T1000 (cell line): ENCODE results near the gene MRRF.

ENCODE experiments used
- DNase-seq: peaks from one replicate; lab custom pipeline; 2025; ENCODE audit warnings: mixed read lengths; lab: John Stamatoyannopoulos, UW

Gene MRRF

GRCh38 chr9:122228568-122229484 is 35.9 kb upstream of the MRRF start, which contains the start of gene LHX6:
LHX6 (minus strand) TSS chr9:122228957; CDS start chr9:122228740, 217 bp downstream.
- DNase-seq, result peak; percentile 38

DNA sequence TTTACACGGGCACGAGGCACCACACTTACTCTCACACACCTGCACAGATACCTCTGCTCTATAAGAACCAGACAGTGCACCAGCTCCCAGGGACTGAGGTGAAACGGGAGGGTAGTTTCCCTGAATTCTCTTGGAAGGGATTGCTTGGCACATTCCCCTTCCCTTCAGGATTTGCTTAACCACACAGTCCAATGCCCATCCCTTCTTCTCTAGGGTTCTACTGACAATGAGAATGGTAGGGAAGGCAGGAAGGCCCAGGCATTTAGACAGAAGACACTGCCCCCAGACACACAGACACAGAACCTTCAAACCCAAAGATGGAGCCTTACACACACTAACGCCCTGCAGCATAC is 35.2 kb upstream of the MRRF start:
- no peak for DNase-seq

DNA sequence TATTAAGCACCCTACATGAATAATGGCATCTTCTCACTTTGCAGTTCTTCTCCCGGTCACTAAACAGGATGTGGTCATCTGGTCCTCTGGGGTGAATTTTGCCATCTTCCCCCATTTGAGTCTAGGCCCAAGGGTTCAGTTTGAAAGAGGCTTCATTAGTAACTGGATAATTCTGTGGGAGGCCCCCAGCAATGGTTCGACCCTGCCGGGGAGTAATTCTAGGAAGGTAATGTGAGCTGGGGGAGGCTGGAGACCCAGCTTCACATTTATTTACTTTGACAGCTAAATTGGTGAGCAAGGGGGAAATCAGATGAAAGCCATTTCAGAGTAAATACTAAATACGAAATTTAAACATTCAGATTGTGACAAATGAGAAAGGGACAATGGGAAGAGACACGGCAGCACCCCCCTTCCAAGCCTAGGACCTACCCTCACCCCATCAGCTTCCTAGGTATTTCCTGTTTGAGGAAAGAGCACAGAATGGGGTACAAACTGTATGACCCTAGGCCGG is 31.8 kb upstream of the MRRF start:
- DNase-seq, result no peak

GRCh38 chr9:122234022-122234748 is 30.5 kb upstream of the MRRF start:
- no peak for DNase-seq

- DNase-seq, result no peak
These were observed 28.0 kb upstream of the MRRF start for GRCh38 chr9:122236681-122237080.

DNA sequence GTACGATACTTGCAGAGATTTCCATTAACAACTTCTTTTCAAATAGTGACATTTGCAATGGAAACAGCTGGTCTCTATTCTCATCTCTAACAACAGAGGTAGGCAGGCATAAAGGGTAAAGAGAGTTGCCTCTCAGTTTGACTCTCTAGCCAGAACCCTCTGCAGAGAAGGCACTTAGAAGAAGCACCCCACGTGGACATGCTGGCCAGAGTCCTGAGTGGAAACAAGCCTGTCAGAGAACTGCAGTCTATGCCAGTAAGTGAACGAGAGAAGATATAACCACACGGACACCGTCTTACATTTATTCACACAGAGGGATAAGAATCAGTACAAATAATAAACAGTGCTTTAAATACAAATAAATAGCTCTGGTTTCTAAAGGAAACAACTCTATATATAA is 25.0 kb upstream of the MRRF start:
- no peak for DNase-seq

DNA sequence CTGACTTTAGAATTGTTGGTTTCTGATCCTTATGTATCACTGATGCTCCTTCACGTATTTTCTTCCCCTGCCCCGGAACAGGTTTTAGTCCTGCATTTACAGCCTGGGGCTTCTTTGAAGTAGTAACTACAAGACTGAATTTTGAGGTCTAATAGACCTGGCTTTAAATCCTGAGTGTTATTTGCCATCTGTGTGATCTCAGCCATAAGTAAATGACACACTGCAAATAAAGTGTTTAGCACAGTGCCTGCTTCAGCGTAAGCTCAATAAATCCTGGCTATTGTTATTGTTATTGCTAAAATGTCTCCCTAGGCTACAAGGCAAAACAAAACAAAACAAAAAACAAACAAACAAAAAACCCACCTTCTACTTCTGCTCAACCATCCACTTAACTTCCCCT is 20.3 kb upstream of the MRRF start:
- DNase-seq, result no peak

- no peak for DNase-seq
These were observed 18.0 kb upstream of the MRRF start for GRCh38 chr9:122246666-122247065.

DNA sequence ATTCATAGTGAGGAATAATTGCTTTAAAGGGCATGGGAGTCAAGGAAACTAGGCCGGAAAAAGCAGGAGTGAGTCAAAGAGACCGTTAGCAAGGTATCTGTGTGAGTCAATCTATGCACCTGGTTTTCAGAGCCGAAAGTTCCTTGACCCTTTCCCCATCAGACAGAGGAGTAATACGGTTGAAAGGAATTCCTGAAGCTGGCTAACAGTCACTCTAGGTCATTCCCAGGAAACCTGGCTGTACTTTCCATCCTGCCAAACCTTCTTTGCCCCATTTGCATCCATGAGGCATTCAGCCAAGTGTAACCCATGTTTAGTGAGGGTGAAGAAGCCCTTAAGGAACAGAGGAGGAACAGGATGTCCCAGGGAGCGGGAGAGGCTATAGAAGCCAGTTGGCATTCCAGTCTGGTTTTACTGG is 16.2 kb upstream of the MRRF start:
- no peak for DNase-seq

- DNase-seq, result no peak
These were observed 13.3 kb upstream of the MRRF start for GRCh38 chr9:122251351-122251750.

DNA sequence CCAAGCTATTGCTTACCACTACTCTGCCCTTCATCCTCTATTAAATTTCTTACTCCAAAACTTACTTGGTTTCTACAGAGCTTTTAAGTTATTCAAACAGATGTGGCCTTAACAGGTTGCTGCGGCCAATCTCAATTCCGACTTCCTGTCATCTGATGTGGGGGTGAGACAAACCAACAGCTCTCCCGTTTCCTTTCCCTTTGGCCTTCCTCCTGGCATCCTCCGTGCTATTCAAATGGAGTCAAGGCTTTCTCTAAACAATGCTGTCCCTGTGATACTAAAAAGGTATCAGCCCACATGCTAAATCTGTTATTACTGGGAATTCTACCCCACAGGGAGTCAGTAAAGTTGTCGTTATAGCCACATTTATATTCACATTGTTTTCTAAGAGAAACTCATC is 11.9 kb upstream of the MRRF start:
- DNase-seq, result no peak

- DNase-seq, result no peak
These were observed 9.9 kb upstream of the MRRF start for GRCh38 chr9:122254761-122255160.

DNA sequence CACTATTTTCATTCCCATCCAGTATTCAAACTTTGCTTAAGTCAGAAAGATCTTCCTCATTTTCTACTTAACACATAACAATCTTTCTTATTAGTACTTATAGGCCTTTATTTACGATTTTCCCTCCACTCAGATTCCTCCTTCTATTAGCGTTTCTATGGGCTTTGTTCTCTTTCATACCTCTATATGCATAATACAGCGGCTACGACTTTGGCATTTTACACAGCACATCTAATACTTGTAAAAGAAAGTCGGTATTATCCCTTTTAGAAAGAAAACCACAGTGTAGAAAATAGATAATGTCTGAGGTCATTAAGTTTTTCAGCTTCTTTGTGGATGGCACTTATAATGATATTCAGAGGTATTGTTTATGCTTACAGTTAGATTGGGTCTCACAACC is 8.5 kb upstream of the MRRF start:
- DNase-seq, result no peak

- no peak for DNase-seq
These were observed 5.7 kb upstream of the MRRF start for GRCh38 chr9:122258886-122259415.

DNA sequence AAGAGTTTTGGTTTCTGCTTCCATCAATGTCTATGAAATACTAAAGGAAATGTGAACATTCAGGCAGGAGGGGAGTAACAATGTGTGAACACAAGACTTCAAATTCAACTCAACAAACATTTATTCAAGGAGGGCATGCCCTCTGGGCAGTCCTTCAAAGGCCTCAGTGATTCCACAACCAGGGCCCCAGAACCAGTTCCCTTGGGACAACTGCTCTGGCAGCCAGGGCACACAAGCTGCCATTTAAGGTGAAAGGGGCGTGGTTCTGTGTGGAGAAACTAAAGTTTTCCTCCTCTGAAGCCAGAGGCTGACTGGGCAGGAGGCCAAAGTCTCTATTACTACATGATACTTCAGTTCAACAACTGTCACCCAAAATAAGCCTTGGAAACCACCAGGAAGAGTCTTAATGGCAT is 3.2 kb upstream of the MRRF start:
- DNase-seq, result peak; percentile 2

DNA sequence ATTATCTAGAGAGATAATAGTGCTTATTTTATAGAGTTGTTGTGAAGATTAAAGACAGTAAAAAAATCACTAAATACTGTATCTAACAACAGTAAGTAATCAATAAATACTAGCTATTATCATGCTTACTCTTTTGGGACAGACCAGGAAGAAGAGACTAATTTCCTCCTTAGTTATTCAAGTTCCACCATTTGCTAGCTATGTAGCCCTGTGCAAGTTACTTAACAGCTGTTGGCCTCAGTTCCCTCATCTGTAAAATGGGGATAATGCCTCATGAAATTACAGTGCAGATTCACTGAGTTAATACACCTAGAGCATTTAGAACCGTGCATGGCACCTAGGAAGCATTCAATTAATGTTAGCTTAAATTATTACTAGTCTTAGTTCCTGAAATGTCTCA is 2.6 kb upstream of the MRRF start:
- no peak for DNase-seq

DNA sequence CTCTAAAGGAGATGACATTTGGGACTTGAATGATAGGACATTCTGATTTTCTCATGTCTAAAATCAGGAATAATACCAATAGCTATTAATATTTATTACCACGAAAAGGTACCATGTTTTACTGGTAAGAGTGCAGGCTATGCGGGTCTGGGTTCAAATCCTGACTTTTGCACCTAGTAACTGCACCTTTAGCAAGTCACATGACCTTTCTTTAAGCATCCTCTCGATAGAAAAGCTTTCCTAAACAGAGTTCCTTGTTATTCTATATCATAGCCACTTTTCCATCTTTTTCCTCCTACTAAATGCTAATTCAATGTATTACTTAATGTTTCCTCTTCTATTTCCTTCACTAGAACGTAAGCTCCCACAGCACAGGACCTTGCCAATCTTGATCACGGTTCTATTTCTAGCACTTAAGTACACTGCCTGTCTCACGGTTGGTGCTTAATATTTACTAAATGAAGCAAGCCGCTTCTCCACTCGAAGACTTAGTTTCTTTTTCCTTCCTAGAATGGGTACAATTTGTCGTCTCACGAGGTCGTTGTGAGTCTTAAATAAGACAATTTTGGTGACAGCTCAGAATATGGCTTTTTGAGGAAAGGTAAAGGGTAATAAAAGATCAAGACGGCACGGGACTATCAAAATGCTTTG is 858 bp upstream of the MRRF start:
- DNase-seq, result no peak

GRCh38 chr9:122265149-122265915 is 650 bp downstream of the MRRF start:
- no peak for DNase-seq

- no peak for DNase-seq
These were observed 3.5 kb downstream of the MRRF start for GRCh38 chr9:122268041-122268814.

DNA sequence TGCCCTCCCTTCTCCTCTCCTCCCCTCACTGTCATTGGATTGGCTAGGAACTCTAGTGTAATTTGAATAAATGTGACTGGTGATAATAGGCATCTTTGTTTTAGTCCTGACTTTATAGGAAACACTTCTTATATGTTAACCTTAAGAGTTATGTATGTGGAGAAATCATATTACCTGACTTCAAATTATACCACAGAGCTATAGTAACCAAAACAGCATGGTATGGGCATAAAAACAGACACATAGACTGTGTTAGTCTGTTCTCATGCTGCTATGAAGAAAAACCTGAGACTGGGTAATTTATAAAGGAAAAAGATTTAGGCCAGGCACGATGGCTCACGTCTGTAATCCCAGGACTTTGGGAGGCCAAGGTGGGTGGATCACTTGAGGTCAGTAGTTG is 9.4 kb downstream of the MRRF start:
- no peak for DNase-seq

DNA sequence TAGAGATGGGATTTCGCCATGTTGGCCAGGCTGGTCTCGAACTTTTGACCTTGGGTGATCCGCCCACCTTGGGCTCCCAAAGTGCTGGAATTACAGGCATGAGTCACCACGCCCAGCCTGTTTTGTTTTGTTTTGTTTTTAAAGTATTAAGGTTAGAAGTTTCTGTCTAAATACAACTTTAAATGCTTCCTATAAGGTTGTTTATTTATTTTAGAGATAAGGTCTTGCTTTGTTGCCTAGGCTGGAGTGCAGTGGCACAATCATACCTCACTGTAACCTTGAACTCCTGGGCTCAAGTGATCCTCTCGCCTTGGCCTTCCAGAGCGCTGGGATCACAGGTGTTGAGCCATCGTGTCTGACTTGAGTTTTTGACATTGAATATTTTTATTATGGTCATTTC is 11.4 kb downstream of the MRRF start:
- no peak for DNase-seq
